ENCODE results near the gene ZFYVE27.

DNA sequence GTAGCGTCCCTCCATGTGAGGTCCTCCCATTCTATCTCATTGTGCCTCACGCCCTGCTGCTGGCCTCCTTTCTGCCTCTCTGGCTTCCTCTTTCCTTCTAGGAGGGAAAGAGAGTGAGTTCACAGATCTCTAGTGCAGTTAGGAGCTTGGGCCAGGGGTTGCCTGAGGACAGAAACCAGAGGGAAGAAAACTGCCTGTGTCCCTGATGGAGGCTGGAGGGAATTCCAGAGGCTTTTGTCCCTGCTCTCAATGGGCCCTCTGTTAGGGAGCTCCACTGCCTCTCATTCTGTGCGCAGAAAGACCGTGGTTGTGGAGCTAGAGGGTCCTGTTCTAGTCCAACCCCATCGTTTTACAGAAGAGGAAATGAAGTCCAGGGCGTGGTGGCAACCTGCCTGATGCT is 18.8 kb upstream of the ZFYVE27 start:
- TF ChIP-seq, protein P1, sequence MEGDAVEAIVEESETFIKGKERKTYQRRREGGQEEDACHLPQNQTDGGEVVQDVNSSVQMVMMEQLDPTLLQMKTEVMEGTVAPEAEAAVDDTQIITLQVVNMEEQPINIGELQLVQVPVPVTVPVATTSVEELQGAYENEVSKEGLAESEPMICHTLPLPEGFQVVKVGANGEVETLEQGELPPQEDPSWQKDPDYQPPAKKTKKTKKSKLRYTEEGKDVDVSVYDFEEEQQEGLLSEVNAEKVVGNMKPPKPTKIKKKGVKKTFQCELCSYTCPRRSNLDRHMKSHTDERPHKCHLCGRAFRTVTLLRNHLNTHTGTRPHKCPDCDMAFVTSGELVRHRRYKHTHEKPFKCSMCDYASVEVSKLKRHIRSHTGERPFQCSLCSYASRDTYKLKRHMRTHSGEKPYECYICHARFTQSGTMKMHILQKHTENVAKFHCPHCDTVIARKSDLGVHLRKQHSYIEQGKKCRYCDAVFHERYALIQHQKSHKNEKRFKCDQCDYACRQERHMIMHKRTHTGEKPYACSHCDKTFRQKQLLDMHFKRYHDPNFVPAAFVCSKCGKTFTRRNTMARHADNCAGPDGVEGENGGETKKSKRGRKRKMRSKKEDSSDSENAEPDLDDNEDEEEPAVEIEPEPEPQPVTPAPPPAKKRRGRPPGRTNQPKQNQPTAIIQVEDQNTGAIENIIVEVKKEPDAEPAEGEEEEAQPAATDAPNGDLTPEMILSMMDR (IDR thresholded peaks at IDR 0.05; ENCODE audit: low read depth, low read length) = no peak
- TF ChIP-seq EZH2phosphoT487 (IDR thresholded peaks at IDR 0.05; ENCODE audit: low read depth) = no peak
